ENCODE measurements around the gene DUSP22. TPM values are rescaled to one million over a fixed set of nuclear protein-coding genes. Genes with fewer than 3 reads are reported as not detected.

DUSP22 gene
- total and polyA plus RNA-seq, 2 experiments from 2014 or later, result 24.2 to 26.3 TPM

- Histone ChIP-seq H3K4me2 (no peak overlapping the region), H3K79me2 (peaks cover 38% of the 10 kb centered on the region), H3K9me2 (replicated peaks; ENCODE audit: insufficient read depth) (no peaks in the 10 kb centered on the region), H4K20me1 (ENCODE audit: insufficient read depth, poor library complexity, severe bottlenecking) (no peaks in the 10 kb centered on the region), H3K9me3 (ENCODE audit: low read depth) (no peaks in the 10 kb centered on the region), H2AFZ (no peak overlapping the region), H3K27ac (no peak overlapping the region), H3K4me1 (ENCODE audit: insufficient read depth) (no peaks in the 10 kb centered on the region), H3K36me3 (replicated peaks; ENCODE audit: insufficient read depth, low read depth) (no peaks in the 10 kb centered on the region), H3K27me3 (no peaks in the 10 kb centered on the region), H3K4me3 (no peak overlapping the region)
- 86% methylated on average over 20 of the region's 20 CpGs for WGBS (ENCODE audit: low lambda C conversion rate, missing lambda C conversion rate)
- no peak for DNase-seq (ENCODE audit: low spot score)
- no peak for TF ChIP-seq EZH2phosphoT487 (IDR thresholded peaks at IDR 0.05; ENCODE audit: low read depth, severe bottlenecking, unreplicated experiment)
- TF ChIP-seq CTCF (IDR thresholded peaks at IDR 0.05; ENCODE audit: poor library complexity), result no peak
- TF ChIP-seq EZH2 (IDR thresholded peaks at IDR 0.05; ENCODE audit: borderline replicate concordance), result no peak
These were observed 9.8 kb downstream of the DUSP22 start for GRCh38 chr6:301929-302705.

- Histone ChIP-seq H3K9me2 (replicated peaks; ENCODE audit: insufficient read depth) (no peaks in the 10 kb centered on the region), H3K36me3 (replicated peaks; ENCODE audit: insufficient read depth, low read depth) (no peaks in the 10 kb centered on the region), H3K4me3 (no peak overlapping the region), H3K79me2 (peaks cover 31% of the 10 kb centered on the region), H3K27me3 (no peaks in the 10 kb centered on the region), H2AFZ (no peak overlapping the region), H4K20me1 (ENCODE audit: insufficient read depth, poor library complexity, severe bottlenecking) (no peaks in the 10 kb centered on the region), H3K4me2 (no peak overlapping the region), H3K9me3 (ENCODE audit: low read depth) (no peaks in the 10 kb centered on the region), H3K4me1 (ENCODE audit: insufficient read depth) (no peaks in the 10 kb centered on the region), H3K27ac (no peak overlapping the region)
- no peak for DNase-seq (ENCODE audit: low spot score)
- TF ChIP-seq EZH2 (IDR thresholded peaks at IDR 0.05; ENCODE audit: borderline replicate concordance) (no peak), EZH2phosphoT487 (IDR thresholded peaks at IDR 0.05; ENCODE audit: low read depth, severe bottlenecking, unreplicated experiment) (no peak), CTCF (IDR thresholded peaks at IDR 0.05; ENCODE audit: poor library complexity) (no peak)
- 91% methylated on average over 9 of the region's 9 CpGs for WGBS (ENCODE audit: low lambda C conversion rate, missing lambda C conversion rate)
These were observed 10.5 kb downstream of the DUSP22 start for GRCh38 chr6:302760-303159.

- no peak overlapping the region for H3K4me3 ChIP-seq
- H3K9me3 ChIP-seq (ENCODE audit: low read depth), result no peaks in the 10 kb centered on the region
- H3K36me3 ChIP-seq (replicated peaks; ENCODE audit: insufficient read depth, low read depth), result no peaks in the 10 kb centered on the region
- H3K4me2 ChIP-seq, result no peak overlapping the region
- H3K79me2 ChIP-seq, result peaks cover 27% of the 10 kb centered on the region
- no peaks in the 10 kb centered on the region for H4K20me1 ChIP-seq (ENCODE audit: insufficient read depth, poor library complexity, severe bottlenecking)
- WGBS (ENCODE audit: low lambda C conversion rate, missing lambda C conversion rate), result 90% methylated on average over 9 of the region's 9 CpGs
- no peak for TF ChIP-seq CTCF (IDR thresholded peaks at IDR 0.05; ENCODE audit: poor library complexity)
- TF ChIP-seq EZH2 (IDR thresholded peaks at IDR 0.05; ENCODE audit: borderline replicate concordance), result no peak
- TF ChIP-seq EZH2phosphoT487 (IDR thresholded peaks at IDR 0.05; ENCODE audit: low read depth, severe bottlenecking, unreplicated experiment), result no peak
- no peaks in the 10 kb centered on the region for H3K9me2 ChIP-seq (replicated peaks; ENCODE audit: insufficient read depth)
- no peaks in the 10 kb centered on the region for H3K27me3 ChIP-seq
- no peak overlapping the region for H2AFZ ChIP-seq
- DNase-seq (ENCODE audit: low spot score), result no peak
- H3K27ac ChIP-seq, result no peak overlapping the region
- H3K4me1 ChIP-seq (ENCODE audit: insufficient read depth), result no peaks in the 10 kb centered on the region
These were observed 11.0 kb downstream of the DUSP22 start for GRCh38 chr6:303263-303662.

Data from hepatocyte (in vitro differentiated cells).